ENCODE results near the gene TRIB2.
A peak's percentile ranks its signal among the peaks of the same experiment; 100 is the strongest.

The TRIB2 gene

GRCh38 chr2:12725233-12726187 is 8.8 kb downstream of the TRIB2 start:
- TF ChIP-seq CTCF (IDR thresholded peaks at IDR 0.05; ENCODE audit: low read depth, low read length) (no peak), EZH2phosphoT487 (IDR thresholded peaks at IDR 0.05; ENCODE audit: low read depth) (no peak)
- no peak overlapping the region for H3K9ac ChIP-seq (ENCODE audit: low read length)
- H4K20me1 ChIP-seq (ENCODE audit: insufficient read depth, low read length), result no peaks in the 10 kb centered on the region
- H3K79me2 ChIP-seq (ENCODE audit: low read length), result no peaks in the 10 kb centered on the region
- no peaks in the 10 kb centered on the region for H3K36me3 ChIP-seq (replicated peaks; ENCODE audit: low read depth, low read length)
- H3K4me3 ChIP-seq (ENCODE audit: low read length), result no peak overlapping the region
- no peaks in the 10 kb centered on the region for H3K9me3 ChIP-seq (ENCODE audit: insufficient read depth, low read length)
- no peak overlapping the region for H3K27ac ChIP-seq (ENCODE audit: low read length)
- H2AFZ ChIP-seq (ENCODE audit: low read depth, low read length), result no peak overlapping the region
- peaks cover 8% of the 10 kb centered on the region for H3K27me3 ChIP-seq (ENCODE audit: low read depth, low read length)
- no peak overlapping the region for H3K4me2 ChIP-seq (ENCODE audit: low read length)
- peaks cover 26% of the 10 kb centered on the region for H3K4me1 ChIP-seq (ENCODE audit: low read length)

- Histone ChIP-seq H3K27ac (ENCODE audit: low read length) (no peak overlapping the region), H3K36me3 (replicated peaks; ENCODE audit: low read depth, low read length) (no peaks in the 10 kb centered on the region), H2AFZ (ENCODE audit: low read depth, low read length) (no peak overlapping the region), H3K4me2 (ENCODE audit: low read length) (no peak overlapping the region), H3K79me2 (ENCODE audit: low read length) (no peaks in the 10 kb centered on the region), H3K4me3 (ENCODE audit: low read length) (no peak overlapping the region), H3K4me1 (ENCODE audit: low read length) (peaks cover 25% of the 10 kb centered on the region), H3K27me3 (ENCODE audit: low read depth, low read length) (peaks cover 5% of the 10 kb centered on the region), H3K9ac (ENCODE audit: low read length) (no peak overlapping the region), H3K9me3 (ENCODE audit: insufficient read depth, low read length) (no peaks in the 10 kb centered on the region), H4K20me1 (ENCODE audit: insufficient read depth, low read length) (no peaks in the 10 kb centered on the region)
- TF ChIP-seq CTCF (IDR thresholded peaks at IDR 0.05; ENCODE audit: low read depth, low read length), result no peak
- TF ChIP-seq EZH2phosphoT487 (IDR thresholded peaks at IDR 0.05; ENCODE audit: low read depth), result no peak
These were observed 9.5 kb downstream of the TRIB2 start for GRCh38 chr2:12726271-12726670.

GRCh38 chr2:12727065-12727464 is 10.3 kb downstream of the TRIB2 start:
- H3K4me2 ChIP-seq (ENCODE audit: low read length), result no peak overlapping the region
- H3K9me3 ChIP-seq (ENCODE audit: insufficient read depth, low read length), result no peaks in the 10 kb centered on the region
- no peak for TF ChIP-seq EZH2phosphoT487 (IDR thresholded peaks at IDR 0.05; ENCODE audit: low read depth)
- H3K27me3 ChIP-seq (ENCODE audit: low read depth, low read length), result peaks cover 2% of the 10 kb centered on the region; the same call in 1 of the 2 replicates
- H4K20me1 ChIP-seq (ENCODE audit: insufficient read depth, low read length), result no peaks in the 10 kb centered on the region
- no peak overlapping the region for H3K27ac ChIP-seq (ENCODE audit: low read length)
- H3K9ac ChIP-seq (ENCODE audit: low read length), result no peak overlapping the region
- H3K79me2 ChIP-seq (ENCODE audit: low read length), result no peaks in the 10 kb centered on the region
- no peak overlapping the region for H2AFZ ChIP-seq (ENCODE audit: low read depth, low read length)
- H3K4me3 ChIP-seq (ENCODE audit: low read length), result no peak overlapping the region
- H3K36me3 ChIP-seq (replicated peaks; ENCODE audit: low read depth, low read length), result no peaks in the 10 kb centered on the region
- peaks cover 17% of the 10 kb centered on the region for H3K4me1 ChIP-seq (ENCODE audit: low read length)

GRCh38 chr2:12727641-12728040 is 10.9 kb downstream of the TRIB2 start:
- Histone ChIP-seq H3K4me3 (ENCODE audit: low read length) (no peak overlapping the region), H3K36me3 (replicated peaks; ENCODE audit: low read depth, low read length) (no peaks in the 10 kb centered on the region), H3K4me2 (ENCODE audit: low read length) (peak overlapping the region; percentile 53), H3K27me3 (ENCODE audit: low read depth, low read length) (no peaks in the 10 kb centered on the region), H3K4me1 (ENCODE audit: low read length) (peaks cover 17% of the 10 kb centered on the region), H3K27ac (ENCODE audit: low read length) (no peak overlapping the region), H3K9ac (ENCODE audit: low read length) (no peak overlapping the region), H4K20me1 (ENCODE audit: insufficient read depth, low read length) (no peaks in the 10 kb centered on the region), H2AFZ (ENCODE audit: low read depth, low read length) (no peak overlapping the region), H3K9me3 (ENCODE audit: insufficient read depth, low read length) (no peaks in the 10 kb centered on the region), H3K79me2 (ENCODE audit: low read length) (no peaks in the 10 kb centered on the region)
- TF ChIP-seq EZH2phosphoT487 (IDR thresholded peaks at IDR 0.05; ENCODE audit: low read depth) (no peak), CTCF (IDR thresholded peaks at IDR 0.05; ENCODE audit: low read depth, low read length) (no peak)

Data from OCI-LY3 (cell line).